ENCODE data around the gene STK32B.

STK32B gene

DNA sequence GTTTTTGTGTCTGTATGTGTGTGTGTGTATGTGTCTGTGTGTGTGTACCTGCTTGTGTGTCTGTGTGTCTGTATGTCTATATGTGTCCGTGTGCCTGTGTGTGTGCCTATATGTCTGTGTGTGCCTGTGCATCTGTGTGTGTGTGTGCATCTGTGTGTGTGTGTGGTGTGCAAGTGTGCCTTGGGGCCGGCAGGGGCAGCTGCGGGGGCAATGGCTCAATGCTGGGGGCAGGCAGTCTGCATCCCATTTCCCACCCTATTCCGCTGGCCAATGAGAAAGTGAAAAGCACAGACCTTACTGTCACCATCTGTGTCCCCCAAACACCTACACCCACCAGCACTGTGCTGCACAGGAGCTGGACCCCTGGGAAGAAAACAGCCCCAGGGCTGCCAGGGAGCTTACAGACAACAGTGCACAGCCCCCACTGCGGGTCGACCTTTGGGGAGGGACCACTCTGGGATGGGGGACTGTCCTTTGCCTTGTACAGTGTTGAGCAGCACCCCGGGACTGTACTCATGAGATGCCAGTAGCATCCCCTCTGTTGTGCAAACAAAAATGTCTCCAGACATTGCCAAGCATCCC is 411.1 kb downstream of the STK32B start:
- Mint-ChIP-seq H3K9me3 (no peaks in the 10 kb centered on the region), H3K27ac (no peak overlapping the region), H3K4me1 (ENCODE audit: low read depth) (no peaks in the 10 kb centered on the region), H3K4me3 (no peak overlapping the region), H3K36me3 (ENCODE audit: low read depth) (no peaks in the 10 kb centered on the region), H3K27me3 (ENCODE audit: low read depth) (no peaks in the 10 kb centered on the region)
- no peak for DNase-seq (ENCODE audit: low spot score)

GRCh38 chr4:5462896-5463295 is 411.6 kb downstream of the STK32B start:
- no peak overlapping the region for H3K27ac Mint-ChIP-seq
- H3K4me3 Mint-ChIP-seq = no peak overlapping the region
- no peaks in the 10 kb centered on the region for H3K27me3 Mint-ChIP-seq (ENCODE audit: low read depth)
- H3K4me1 Mint-ChIP-seq (ENCODE audit: low read depth) = no peaks in the 10 kb centered on the region
- no peaks in the 10 kb centered on the region for H3K36me3 Mint-ChIP-seq (ENCODE audit: low read depth)
- no peak for DNase-seq (ENCODE audit: low spot score)
- no peaks in the 10 kb centered on the region for H3K9me3 Mint-ChIP-seq

- no peaks in the 10 kb centered on the region for H3K36me3 Mint-ChIP-seq (ENCODE audit: low read depth)
- H3K27ac Mint-ChIP-seq = no peak overlapping the region
- no peak for DNase-seq (ENCODE audit: low spot score)
- H3K4me1 Mint-ChIP-seq (ENCODE audit: low read depth) = no peaks in the 10 kb centered on the region
- H3K4me3 Mint-ChIP-seq = no peak overlapping the region
- no peaks in the 10 kb centered on the region for H3K9me3 Mint-ChIP-seq
- no peaks in the 10 kb centered on the region for H3K27me3 Mint-ChIP-seq (ENCODE audit: low read depth)
Observed at GRCh38 chr4:5463361-5463760, 412.1 kb downstream of the STK32B start.

- Mint-ChIP-seq H3K4me1 (ENCODE audit: low read depth) (no peaks in the 10 kb centered on the region), H3K27me3 (ENCODE audit: low read depth) (no peaks in the 10 kb centered on the region), H3K4me3 (no peak overlapping the region), H3K36me3 (ENCODE audit: low read depth) (no peaks in the 10 kb centered on the region), H3K9me3 (no peaks in the 10 kb centered on the region), H3K27ac (no peak overlapping the region)
- no peak for DNase-seq (ENCODE audit: low spot score)
Observed at GRCh38 chr4:5463936-5464650, 412.8 kb downstream of the STK32B start.

DNA sequence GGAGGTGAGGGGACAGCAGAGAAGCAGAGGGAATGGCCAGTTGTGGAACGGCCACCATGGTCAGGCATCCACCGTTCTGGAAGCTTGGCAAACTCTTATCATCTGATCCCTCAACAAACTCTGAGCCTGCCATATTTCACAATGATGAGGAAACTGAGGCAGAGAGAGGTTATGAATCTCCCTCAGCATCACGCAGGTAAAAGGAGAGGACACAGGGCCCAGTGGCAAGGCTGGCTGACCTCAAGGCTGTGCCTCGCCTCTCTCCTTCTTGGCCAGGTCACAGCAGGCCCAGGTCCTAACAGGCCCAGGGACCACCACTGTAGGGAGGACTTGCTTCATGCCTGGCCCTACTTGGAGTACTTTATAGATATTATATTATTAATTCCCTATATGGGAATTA is 414.2 kb downstream of the STK32B start:
- H3K36me3 Mint-ChIP-seq (ENCODE audit: low read depth) = no peaks in the 10 kb centered on the region
- DNase-seq (ENCODE audit: low spot score) = no peak
- no peak overlapping the region for H3K27ac Mint-ChIP-seq
- H3K4me1 Mint-ChIP-seq (ENCODE audit: low read depth) = no peaks in the 10 kb centered on the region
- H3K4me3 Mint-ChIP-seq = no peak overlapping the region
- H3K9me3 Mint-ChIP-seq = no peaks in the 10 kb centered on the region
- H3K27me3 Mint-ChIP-seq (ENCODE audit: low read depth) = no peaks in the 10 kb centered on the region

GRCh38 chr4:5465956-5466355 is 414.7 kb downstream of the STK32B start:
- H3K9me3 Mint-ChIP-seq = no peaks in the 10 kb centered on the region
- no peaks in the 10 kb centered on the region for H3K36me3 Mint-ChIP-seq (ENCODE audit: low read depth)
- H3K4me3 Mint-ChIP-seq = no peak overlapping the region
- no peak for DNase-seq (ENCODE audit: low spot score)
- H3K4me1 Mint-ChIP-seq (ENCODE audit: low read depth) = no peaks in the 10 kb centered on the region
- no peak overlapping the region for H3K27ac Mint-ChIP-seq
- H3K27me3 Mint-ChIP-seq (ENCODE audit: low read depth) = no peaks in the 10 kb centered on the region

DNA sequence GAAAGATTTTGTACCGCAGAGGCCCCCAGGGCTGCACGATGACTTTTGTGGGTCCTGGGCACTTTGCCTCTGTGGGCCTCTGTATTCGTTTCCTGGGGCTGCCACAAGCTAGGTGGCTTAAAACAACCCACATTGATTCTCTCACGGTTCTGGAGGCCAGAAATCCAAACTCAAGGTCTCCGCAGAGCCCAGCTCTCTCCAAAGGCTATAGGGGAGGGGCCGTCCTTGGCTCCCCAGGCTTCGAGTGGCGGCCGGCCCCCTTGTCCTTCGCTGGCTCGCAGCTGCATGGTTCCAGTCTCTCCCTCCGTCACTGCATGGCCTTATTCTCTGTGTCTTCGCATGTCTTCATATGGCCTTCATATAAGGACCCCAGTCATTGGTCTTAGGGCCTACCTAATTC is 415.8 kb downstream of the STK32B start:
- DNase-seq (ENCODE audit: low spot score) = no peak
- no peak overlapping the region for H3K4me3 Mint-ChIP-seq
- no peaks in the 10 kb centered on the region for H3K36me3 Mint-ChIP-seq (ENCODE audit: low read depth)
- H3K27me3 Mint-ChIP-seq (ENCODE audit: low read depth) = no peaks in the 10 kb centered on the region
- H3K4me1 Mint-ChIP-seq (ENCODE audit: low read depth) = no peaks in the 10 kb centered on the region
- no peaks in the 10 kb centered on the region for H3K9me3 Mint-ChIP-seq
- no peak overlapping the region for H3K27ac Mint-ChIP-seq

DNA sequence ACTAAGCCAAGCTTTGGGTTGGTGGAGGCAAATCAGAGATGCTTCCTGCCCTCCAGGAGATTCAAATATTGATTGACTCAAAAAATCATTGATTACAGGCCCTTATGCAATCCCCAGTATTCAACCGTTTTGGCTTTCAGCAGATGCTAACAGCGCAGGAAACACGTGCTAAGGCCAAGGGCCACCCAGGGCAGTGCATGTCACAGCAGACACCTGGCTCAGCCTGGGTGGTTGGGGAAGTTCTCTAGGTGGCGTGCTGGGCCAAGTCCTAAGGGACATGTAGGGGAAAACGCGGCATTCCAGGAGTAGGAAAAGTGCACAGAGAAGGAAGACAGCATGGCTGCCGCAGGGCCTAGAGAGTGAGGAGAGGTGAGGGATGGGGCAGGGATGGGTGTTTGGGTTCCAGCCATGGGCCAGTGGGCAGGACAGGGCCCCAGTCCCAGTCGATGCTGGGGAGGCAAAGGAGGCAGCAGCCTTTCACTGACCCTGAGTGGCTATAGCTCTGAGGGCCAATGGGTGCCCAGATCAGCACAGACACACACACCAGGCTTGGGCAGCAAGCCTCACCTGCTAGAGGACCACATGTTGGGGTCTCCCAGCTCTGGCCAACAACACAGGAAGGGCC is 418.0 kb downstream of the STK32B start:
- Mint-ChIP-seq H3K27me3 (ENCODE audit: low read depth) (no peaks in the 10 kb centered on the region), H3K4me1 (ENCODE audit: low read depth) (no peaks in the 10 kb centered on the region), H3K27ac (no peak overlapping the region), H3K9me3 (no peaks in the 10 kb centered on the region), H3K4me3 (no peak overlapping the region), H3K36me3 (ENCODE audit: low read depth) (no peaks in the 10 kb centered on the region)
- DNase-seq (ENCODE audit: low spot score) = no peak

DNA sequence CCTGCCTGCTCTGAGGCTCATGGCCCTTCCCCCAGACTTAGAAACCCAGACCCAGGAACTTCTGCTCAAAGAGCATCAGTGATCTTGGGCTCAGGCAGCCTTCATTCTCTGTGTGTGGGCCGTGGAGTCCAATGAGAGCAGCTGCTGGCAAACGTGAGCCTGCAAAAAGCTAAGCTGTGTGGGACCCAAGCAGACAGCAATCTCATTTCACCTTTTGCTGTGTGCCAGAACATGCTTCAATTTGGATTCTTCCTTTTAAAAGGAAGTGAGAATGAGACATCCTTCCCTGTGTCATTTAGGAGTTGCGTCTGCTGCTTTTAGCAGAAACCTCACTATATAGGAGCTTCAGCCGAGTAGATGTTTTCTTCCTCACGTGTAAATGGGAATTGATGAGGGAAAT is 418.6 kb downstream of the STK32B start:
- Mint-ChIP-seq H3K4me3 (no peak overlapping the region), H3K4me1 (ENCODE audit: low read depth) (no peaks in the 10 kb centered on the region), H3K27ac (no peak overlapping the region), H3K27me3 (ENCODE audit: low read depth) (no peaks in the 10 kb centered on the region), H3K36me3 (ENCODE audit: low read depth) (no peaks in the 10 kb centered on the region), H3K9me3 (no peaks in the 10 kb centered on the region)
- DNase-seq (ENCODE audit: low spot score) = no peak

GRCh38 chr4:5470318-5471198 is 419.3 kb downstream of the STK32B start:
- DNase-seq (ENCODE audit: low spot score) = no peak

GRCh38 chr4:5471206-5471605 is 419.9 kb downstream of the STK32B start:
- H3K36me3 Mint-ChIP-seq (ENCODE audit: low read depth) = no peaks in the 10 kb centered on the region
- no peaks in the 10 kb centered on the region for H3K27me3 Mint-ChIP-seq (ENCODE audit: low read depth)
- H3K9me3 Mint-ChIP-seq = peaks cover under 1% of the 10 kb centered on the region
- DNase-seq (ENCODE audit: low spot score) = no peak
- no peak overlapping the region for H3K4me3 Mint-ChIP-seq
- no peaks in the 10 kb centered on the region for H3K4me1 Mint-ChIP-seq (ENCODE audit: low read depth)
- H3K27ac Mint-ChIP-seq = no peak overlapping the region

More at GRCh38 chr4:5470318-5471198, 419.3 kb downstream of the STK32B start:
- H3K27ac Mint-ChIP-seq = no peak overlapping the region
- no peaks in the 10 kb centered on the region for H3K36me3 Mint-ChIP-seq (ENCODE audit: low read depth)
- H3K4me1 Mint-ChIP-seq (ENCODE audit: low read depth) = no peaks in the 10 kb centered on the region
- H3K4me3 Mint-ChIP-seq = no peak overlapping the region
- no peaks in the 10 kb centered on the region for H3K9me3 Mint-ChIP-seq
- H3K27me3 Mint-ChIP-seq (ENCODE audit: low read depth) = no peaks in the 10 kb centered on the region

DNA sequence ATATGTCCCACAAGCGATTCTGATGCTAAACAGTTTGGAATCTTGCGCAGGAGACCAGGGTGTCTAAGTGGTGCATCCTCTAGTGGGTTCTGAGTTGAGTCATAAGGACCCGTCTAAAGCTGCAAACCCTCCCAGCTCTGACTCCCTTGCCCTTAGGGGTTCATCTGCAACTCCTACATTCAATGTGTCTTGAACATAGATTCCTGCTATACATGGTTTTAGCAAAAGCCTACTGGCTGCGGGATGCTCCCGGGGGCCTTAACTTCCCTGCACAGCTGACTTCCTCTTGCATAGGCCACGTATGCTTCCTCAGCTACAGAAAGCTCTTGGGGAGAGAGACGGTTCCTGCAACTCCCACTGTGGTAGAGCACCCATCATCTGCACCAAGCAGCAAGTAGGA is 420.4 kb downstream of the STK32B start:
- Mint-ChIP-seq H3K9me3 (peaks cover 5% of the 10 kb centered on the region), H3K4me3 (no peak overlapping the region), H3K27ac (no peak overlapping the region), H3K27me3 (ENCODE audit: low read depth) (no peaks in the 10 kb centered on the region), H3K4me1 (ENCODE audit: low read depth) (no peaks in the 10 kb centered on the region), H3K36me3 (ENCODE audit: low read depth) (no peaks in the 10 kb centered on the region)
- no peak for DNase-seq (ENCODE audit: low spot score)

DNA sequence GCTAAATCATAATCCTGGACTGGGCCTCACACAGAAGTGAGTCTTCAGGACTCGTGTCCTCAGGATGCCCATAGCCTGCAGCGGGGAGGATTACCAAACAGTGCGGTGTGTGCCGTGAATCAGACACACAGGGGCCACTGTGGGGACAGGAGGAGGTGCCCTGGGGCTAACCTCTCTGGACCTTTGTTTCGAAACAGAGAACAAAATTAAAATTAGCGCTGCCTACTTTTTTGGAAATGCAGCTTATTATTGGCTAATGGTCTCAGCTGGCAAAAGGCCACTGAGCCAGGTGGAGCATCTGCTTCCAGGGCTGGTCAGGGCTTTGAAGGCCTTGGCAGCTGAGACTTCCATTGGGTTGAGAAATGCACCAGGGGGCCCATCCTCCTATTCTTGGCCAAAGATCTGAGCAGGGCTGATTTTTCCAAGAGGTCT is 420.9 kb downstream of the STK32B start:
- peaks cover 6% of the 10 kb centered on the region for H3K9me3 Mint-ChIP-seq
- no peak overlapping the region for H3K27ac Mint-ChIP-seq
- no peaks in the 10 kb centered on the region for H3K4me1 Mint-ChIP-seq (ENCODE audit: low read depth)
- no peak for DNase-seq (ENCODE audit: low spot score)
- H3K36me3 Mint-ChIP-seq (ENCODE audit: low read depth) = no peaks in the 10 kb centered on the region
- H3K4me3 Mint-ChIP-seq = no peak overlapping the region
- H3K27me3 Mint-ChIP-seq (ENCODE audit: low read depth) = no peaks in the 10 kb centered on the region

- no peak overlapping the region for H3K4me3 Mint-ChIP-seq
Observed at GRCh38 chr4:5473125-5473524, 421.8 kb downstream of the STK32B start.

More at GRCh38 chr4:5473125-5473524, 421.8 kb downstream of the STK32B start:
- Mint-ChIP-seq H3K27me3 (ENCODE audit: low read depth) (no peaks in the 10 kb centered on the region), H3K9me3 (peaks cover 6% of the 10 kb centered on the region), H3K36me3 (ENCODE audit: low read depth) (no peaks in the 10 kb centered on the region), H3K4me1 (ENCODE audit: low read depth) (no peaks in the 10 kb centered on the region), H3K27ac (no peak overlapping the region)
- no peak for DNase-seq (ENCODE audit: low spot score)
